ENCODE measurements around the gene ADGRF1.

The ADGRF1 gene

GRCh38 chr6:47043286-47043685 is 1.2 kb upstream of the ADGRF1 start:
- TF ChIP-seq SPI1 (IDR thresholded peaks at IDR 0.05; ENCODE audit: borderline replicate concordance, low read depth) = peak; percentile 7; the same call in 1 of the 2 replicates
- TF ChIP-seq, protein P1, sequence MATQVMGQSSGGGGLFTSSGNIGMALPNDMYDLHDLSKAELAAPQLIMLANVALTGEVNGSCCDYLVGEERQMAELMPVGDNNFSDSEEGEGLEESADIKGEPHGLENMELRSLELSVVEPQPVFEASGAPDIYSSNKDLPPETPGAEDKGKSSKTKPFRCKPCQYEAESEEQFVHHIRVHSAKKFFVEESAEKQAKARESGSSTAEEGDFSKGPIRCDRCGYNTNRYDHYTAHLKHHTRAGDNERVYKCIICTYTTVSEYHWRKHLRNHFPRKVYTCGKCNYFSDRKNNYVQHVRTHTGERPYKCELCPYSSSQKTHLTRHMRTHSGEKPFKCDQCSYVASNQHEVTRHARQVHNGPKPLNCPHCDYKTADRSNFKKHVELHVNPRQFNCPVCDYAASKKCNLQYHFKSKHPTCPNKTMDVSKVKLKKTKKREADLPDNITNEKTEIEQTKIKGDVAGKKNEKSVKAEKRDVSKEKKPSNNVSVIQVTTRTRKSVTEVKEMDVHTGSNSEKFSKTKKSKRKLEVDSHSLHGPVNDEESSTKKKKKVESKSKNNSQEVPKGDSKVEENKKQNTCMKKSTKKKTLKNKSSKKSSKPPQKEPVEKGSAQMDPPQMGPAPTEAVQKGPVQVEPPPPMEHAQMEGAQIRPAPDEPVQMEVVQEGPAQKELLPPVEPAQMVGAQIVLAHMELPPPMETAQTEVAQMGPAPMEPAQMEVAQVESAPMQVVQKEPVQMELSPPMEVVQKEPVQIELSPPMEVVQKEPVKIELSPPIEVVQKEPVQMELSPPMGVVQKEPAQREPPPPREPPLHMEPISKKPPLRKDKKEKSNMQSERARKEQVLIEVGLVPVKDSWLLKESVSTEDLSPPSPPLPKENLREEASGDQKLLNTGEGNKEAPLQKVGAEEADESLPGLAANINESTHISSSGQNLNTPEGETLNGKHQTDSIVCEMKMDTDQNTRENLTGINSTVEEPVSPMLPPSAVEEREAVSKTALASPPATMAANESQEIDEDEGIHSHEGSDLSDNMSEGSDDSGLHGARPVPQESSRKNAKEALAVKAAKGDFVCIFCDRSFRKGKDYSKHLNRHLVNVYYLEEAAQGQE (IDR thresholded peaks at IDR 0.05; ENCODE audit: insufficient replicate concordance, low read depth) = no peak

DNA sequence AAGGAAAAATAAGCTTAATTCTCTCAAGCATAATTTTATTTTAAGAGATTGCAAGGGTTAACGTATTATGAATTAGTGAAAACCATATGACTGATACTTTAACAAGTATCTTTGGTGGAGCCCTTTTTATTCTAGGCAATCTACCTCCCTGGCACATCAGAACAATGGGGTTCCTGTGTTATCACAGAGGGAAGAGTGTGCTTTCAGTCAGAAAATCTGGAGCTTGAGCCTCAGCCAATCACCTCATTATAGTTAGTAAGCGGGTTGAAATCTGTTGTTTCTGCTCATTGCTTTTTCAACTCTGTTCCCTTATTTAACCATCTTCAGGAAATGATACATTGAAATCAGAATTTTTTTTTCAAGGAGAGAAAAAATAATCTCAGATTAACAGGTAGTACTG is 391 bp downstream of the ADGRF1 start:
- H3K27me3 ChIP-seq (ENCODE audit: insufficient read depth, poor library complexity, severe bottlenecking) = no peaks in the 10 kb centered on the region
- TF ChIP-seq GABPA (IDR thresholded peaks at IDR 0.05; ENCODE audit: low read depth) = no peak
- TF ChIP-seq, protein P1 (IDR thresholded peaks at IDR 0.05; ENCODE audit: insufficient replicate concordance, low read depth) = no peak
- TF ChIP-seq POLR2AphosphoS5 (IDR thresholded peaks at IDR 0.05; ENCODE audit: low read depth) = no peak
- no peak for TF ChIP-seq CTCF (IDR thresholded peaks at IDR 0.05; ENCODE audit: insufficient read depth, low read length)
- TF ChIP-seq SPI1 (IDR thresholded peaks at IDR 0.05; ENCODE audit: borderline replicate concordance, low read depth) = no peak
- H3K4me3 ChIP-seq (replicated peaks; ENCODE audit: insufficient read depth, low read length) = no peak overlapping the region
- no peak overlapping the region for H3K27ac ChIP-seq (replicated peaks)
- DNase-seq (ENCODE audit: low read depth in 1 of 2, low spot score in 1 of 2) = no peak

More at GRCh38 chr6:47043286-47043685, 1.2 kb upstream of the ADGRF1 start:
- Histone ChIP-seq H3K27ac (replicated peaks) (no peak overlapping the region), H3K4me3 (replicated peaks; ENCODE audit: insufficient read depth, low read length) (no peak overlapping the region), H3K27me3 (ENCODE audit: insufficient read depth, poor library complexity, severe bottlenecking) (no peaks in the 10 kb centered on the region)
- no peak for DNase-seq (ENCODE audit: low read depth in 1 of 2, low spot score in 1 of 2)

- TF ChIP-seq, protein P1 (IDR thresholded peaks at IDR 0.05; ENCODE audit: insufficient replicate concordance, low read depth) = no peak
- TF ChIP-seq POLR2AphosphoS5 (IDR thresholded peaks at IDR 0.05; ENCODE audit: low read depth) = no peak
- TF ChIP-seq CTCF (IDR thresholded peaks at IDR 0.05; ENCODE audit: insufficient read depth, low read length) = no peak
- no peak for TF ChIP-seq GABPA (IDR thresholded peaks at IDR 0.05; ENCODE audit: low read depth)
- TF ChIP-seq SPI1 (IDR thresholded peaks at IDR 0.05; ENCODE audit: borderline replicate concordance, low read depth) = no peak
- H3K4me3 ChIP-seq (replicated peaks; ENCODE audit: insufficient read depth, low read length) = no peak overlapping the region
- H3K27ac ChIP-seq (replicated peaks) = no peak overlapping the region
- no peak for DNase-seq (ENCODE audit: low read depth in 1 of 2, low spot score in 1 of 2)
- H3K27me3 ChIP-seq (ENCODE audit: insufficient read depth, poor library complexity, severe bottlenecking) = peaks cover 14% of the 10 kb centered on the region
Observed at GRCh38 chr6:47034926-47035325, 7.2 kb downstream of the ADGRF1 start.

Measured in HL-60 (cell line).